Transverse colon (tissue), 4 donors: ENCODE results near the gene AHSP. TPM values are rescaled to one million over a fixed set of nuclear protein-coding genes. Genes with fewer than 3 reads are reported as not detected.

Source experiments
- DNase-seq: peaks from one replicate; pipeline ENCODE4 v3.0.0-alpha.2; 2019
- H3K27ac ChIP-seq, 4 donors: fragments of 200-600 bp; sonication (generic); 2 replicates each; pipeline ENCODE4 v1.5.1; 2016 to 2018; ENCODE audit warnings: inconsistent platforms in 4 of 4
- H3K27me3 ChIP-seq: fragments of 200-600 bp; sonication (generic); 2 replicates; pipeline ENCODE4 v1.5.1; 2017; ENCODE audit warnings: inconsistent platforms
- H3K36me3 ChIP-seq, 4 donors: fragments of 200-600 bp; sonication (generic); 2 replicates each; pipeline ENCODE4 v1.5.1; 2017 to 2019; ENCODE audit warnings: inconsistent platforms in 4 of 4
- H3K4me1 ChIP-seq, 4 donors: fragments of 200-600 bp; sonication (generic); 2 replicates each; pipeline ENCODE4 v1.5.1; 2017 to 2020; ENCODE audit warnings: inconsistent platforms in 4 of 4
- H3K4me3 ChIP-seq, 4 donors: fragments of 200-600 bp; sonication (generic); 1 replicate in 1 of 4; 2 replicates in 3 of 4; pipeline versions ENCODE4 v1.5.1 to v1.6.1; 2017 to 2019; ENCODE audit warnings: inconsistent platforms in 4 of 4
- H3K9me3 ChIP-seq, 2 donors: fragments of 200-600 bp; sonication (generic); 2 replicates each; pipeline ENCODE4 v1.5.1; 2017 to 2019; ENCODE audit warnings: inconsistent platforms in 2 of 2
- EP300 ChIP-seq: sonication (generic); formaldehyde crosslinking; IDR thresholded peaks from one replicate; pipeline ENCODE4 v1.6.1; 2017; ENCODE audit warnings: antibody characterized with exemption, low read depth
- POLR2A ChIP-seq: fragments of 450-650 bp; IDR thresholded peaks from one replicate; pipeline ENCODE4 v1.6.1; 2016; ENCODE audit warnings: antibody characterized with exemption, mild to moderate bottlenecking, moderate library complexity
- POLR2AphosphoS5 ChIP-seq, 3 donors: sonication (generic); formaldehyde crosslinking; IDR thresholded peaks; one replicate each; pipeline ENCODE4 v1.6.1; 2016; ENCODE audit warnings: antibody characterized with exemption in 3 of 3
- WGBS, 2 donors: methylation state at CpG; one replicate each; pipeline ENCODE4 v1.1.5; 2018; ENCODE audit warnings: low coverage in 1 of 2; 5-methylcytosine and 5-hydroxymethylcytosine counted together
- in situ Hi-C, 4 donors: fragments of 200-750 bp; cut with MboI; loops; one replicate each; pipeline versions ENCODE4 v1.15.0 to v1.15.1; 2017; ENCODE audit warnings: low sequenced_read_pairs in 3 of 4, low pct_ligation_motif_present in 1 of 4, low pct_unique_long_range_greater_than_20kb in 1 of 4
- intact Hi-C: fragments of 100-400 bp; cut with DNase I; formaldehyde crosslinking; loops from one replicate; pipeline ENCODE4 v1.15.1; 2023; ENCODE audit warnings: low total_unique reads
- total RNA-seq, 4 donors: library from RNA; depleted of rRNA; stranded (reverse); fragments of >200 nt; gene quantifications; one replicate each; pipeline ENCODE4 v1.1.0, GENCODE V29; 2016
- TF ChIP-seq, protein P1 (sequence below), 5 experiments: fragments of 200-600 bp in 3 of 5; fragments of 450-650 bp in 2 of 5; sonication (generic) in 3 of 5; IDR thresholded peaks; 1 replicate in 2 of 5; 2 replicates in 3 of 5; pipeline ENCODE4 v1.5.1; 2016 to 2017; ENCODE audit warnings: antibody characterized with exemption in 5 of 5, inconsistent platforms in 3 of 5, mild to moderate bottlenecking in 2 of 5, moderate library complexity in 1 of 5

The AHSP gene
- total RNA-seq, 4 donors from 2014 or later, result not detected

DNA sequence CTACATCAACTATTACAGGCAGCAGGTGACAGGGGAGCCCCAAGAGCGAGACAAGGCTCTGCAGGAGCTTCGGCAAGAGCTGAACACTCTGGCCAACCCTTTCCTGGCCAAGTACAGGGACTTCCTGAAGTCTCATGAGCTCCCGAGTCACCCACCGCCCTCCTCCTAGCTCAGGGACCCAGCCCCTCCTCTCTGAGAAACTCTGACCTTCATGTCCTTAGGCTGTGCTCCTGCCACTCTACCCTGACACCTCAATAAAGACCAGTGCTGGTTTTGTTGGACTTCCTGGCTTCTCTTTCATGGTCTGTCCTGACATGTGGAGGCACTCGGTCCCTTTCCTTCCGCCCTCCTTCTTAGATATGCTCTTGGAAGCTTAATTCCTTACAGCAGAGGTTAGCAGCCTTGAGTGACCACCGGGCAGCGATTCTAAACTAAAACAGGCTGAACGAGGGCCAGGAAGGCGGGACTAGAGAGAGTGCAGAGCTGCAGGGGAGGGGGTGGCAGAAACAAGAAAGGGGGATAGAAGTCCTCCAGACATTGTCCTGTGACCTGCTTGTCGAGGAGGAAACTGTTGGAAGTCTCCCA, 915 bp downstream of the AHSP start:
- H3K36me3 ChIP-seq, result no peaks in the 10 kb centered on the region
- peak overlapping the region in 2 of 4 donors; percentile 26 to 35 for H3K4me3 ChIP-seq
- intact Hi-C loops (no loop called here), in situ Hi-C loops (no loop called here)
- WGBS, 2 donors, result 45 to 48% methylated on average over 6 to 11 of the region's 11 CpGs
- peaks cover 0 to 3% (median 0%) of the 10 kb centered on the region in 4 donors for H3K4me1 ChIP-seq
- H3K27ac ChIP-seq, result peak overlapping the region in 1 of 4 donors; percentile 70
- peaks cover 40% of the 10 kb centered on the region for H3K27me3 ChIP-seq
- H3K9me3 ChIP-seq, result no peaks in the 10 kb centered on the region
- DNase-seq, result no peak
- TF ChIP-seq POLR2A (no peak), POLR2AphosphoS5 (IDR thresholded peaks at IDR 0.05) (no peak), EP300 (no peak)
- TF ChIP-seq, protein P1, sequence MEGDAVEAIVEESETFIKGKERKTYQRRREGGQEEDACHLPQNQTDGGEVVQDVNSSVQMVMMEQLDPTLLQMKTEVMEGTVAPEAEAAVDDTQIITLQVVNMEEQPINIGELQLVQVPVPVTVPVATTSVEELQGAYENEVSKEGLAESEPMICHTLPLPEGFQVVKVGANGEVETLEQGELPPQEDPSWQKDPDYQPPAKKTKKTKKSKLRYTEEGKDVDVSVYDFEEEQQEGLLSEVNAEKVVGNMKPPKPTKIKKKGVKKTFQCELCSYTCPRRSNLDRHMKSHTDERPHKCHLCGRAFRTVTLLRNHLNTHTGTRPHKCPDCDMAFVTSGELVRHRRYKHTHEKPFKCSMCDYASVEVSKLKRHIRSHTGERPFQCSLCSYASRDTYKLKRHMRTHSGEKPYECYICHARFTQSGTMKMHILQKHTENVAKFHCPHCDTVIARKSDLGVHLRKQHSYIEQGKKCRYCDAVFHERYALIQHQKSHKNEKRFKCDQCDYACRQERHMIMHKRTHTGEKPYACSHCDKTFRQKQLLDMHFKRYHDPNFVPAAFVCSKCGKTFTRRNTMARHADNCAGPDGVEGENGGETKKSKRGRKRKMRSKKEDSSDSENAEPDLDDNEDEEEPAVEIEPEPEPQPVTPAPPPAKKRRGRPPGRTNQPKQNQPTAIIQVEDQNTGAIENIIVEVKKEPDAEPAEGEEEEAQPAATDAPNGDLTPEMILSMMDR (IDR thresholded peaks at IDR 0.05), result no peak

GRCh38 chr16:31529108-31529936, 1.6 kb downstream of the AHSP start:
- no peaks in the 10 kb centered on the region for H3K9me3 ChIP-seq
- peaks cover 0 to 3% (median 0%) of the 10 kb centered on the region in 4 donors for H3K4me1 ChIP-seq
- intact Hi-C loops, result no loop called here
- no peak for DNase-seq
- H3K27me3 ChIP-seq, result peaks cover 45% of the 10 kb centered on the region
- in situ Hi-C loops, result no loop called here
- H3K27ac ChIP-seq, result peak overlapping the region in 1 of 4 donors; percentile 70
- H3K4me3 ChIP-seq, result peak overlapping the region; percentile 9 to 35 (median 22)
- 12 to 28% methylated on average over 5 to 38 of the region's 52 CpGs for WGBS, 2 donors
- TF ChIP-seq POLR2A, result no peak
- no peak for TF ChIP-seq POLR2AphosphoS5 (IDR thresholded peaks at IDR 0.05)
- no peak for TF ChIP-seq EP300
- TF ChIP-seq, protein P1 (IDR thresholded peaks at IDR 0.05), result no peak
- no peaks in the 10 kb centered on the region for H3K36me3 ChIP-seq

GRCh38 chr16:31529937-31530312, 2.2 kb downstream of the AHSP start:
- no peaks in the 10 kb centered on the region for H3K9me3 ChIP-seq
- H3K27me3 ChIP-seq, result peaks cover 50% of the 10 kb centered on the region
- WGBS, 2 donors, result 36% methylated on average over 17 of the region's 17 CpGs; no CpG with 5 or more reads in 1 of the 2 donors
- TF ChIP-seq POLR2AphosphoS5 (IDR thresholded peaks at IDR 0.05), result no peak
- TF ChIP-seq EP300, result no peak
- TF ChIP-seq, protein P1 (IDR thresholded peaks at IDR 0.05), result no peak
- no peak for TF ChIP-seq POLR2A
- no peak for DNase-seq
- peak overlapping the region in 1 of 4 donors; percentile 70 for H3K27ac ChIP-seq
- H3K36me3 ChIP-seq, result no peaks in the 10 kb centered on the region
- in situ Hi-C loops, result no loop called here
- peaks cover 0 to 3% (median 0%) of the 10 kb centered on the region in 4 donors for H3K4me1 ChIP-seq
- intact Hi-C loops, result no loop called here
- peak overlapping the region in 1 of 4 donors; percentile 35 for H3K4me3 ChIP-seq

- Histone ChIP-seq H3K27ac (no peak overlapping the region), H3K27me3 (peaks cover 50% of the 10 kb centered on the region), H3K36me3 (no peaks in the 10 kb centered on the region), H3K9me3 (no peaks in the 10 kb centered on the region), H3K4me1 (peaks cover 0 to 3% (median 0%) of the 10 kb centered on the region in 4 donors), H3K4me3 (no peak overlapping the region)
- no peak for TF ChIP-seq EP300
- no peak for TF ChIP-seq POLR2A
- TF ChIP-seq POLR2AphosphoS5 (IDR thresholded peaks at IDR 0.05), result no peak
- TF ChIP-seq, protein P1 (IDR thresholded peaks at IDR 0.05), result no peak
- in situ Hi-C loops (no loop called here), intact Hi-C loops (no loop called here)
- 61 to 76% methylated on average over 3 to 5 of the region's 5 CpGs for WGBS, 2 donors
- no peak for DNase-seq
These were observed 2.7 kb downstream of the AHSP start for GRCh38 chr16:31530405-31530804.
